HEK293 (cell line): Measurements from ENCODE around the gene RAD50.

Source experiments
- CTCF ChIA-PET: fragments of 350-600 bp; formaldehyde crosslinking; extraction: SDS; loops from one replicate; lab custom pipeline; 2021; ENCODE audit warnings: antibody characterized with exemption; lab: Yijun Ruan, JAX
- POLR2A ChIA-PET: fragments of 300-600 bp; formaldehyde crosslinking; extraction: SDS; loops from one replicate; lab custom pipeline; 2020; ENCODE audit warnings: antibody characterized with exemption, inconsistent platforms; lab: Yijun Ruan, JAX
- H3K27ac ChIP-seq: fragments of 200-500 bp; sonication (Bioruptor generic); 2 replicates; pipeline ENCODE4 v1.5.1; 2014; ENCODE audit warnings: low read depth, low read length, control low read depth, inconsistent platforms; ENCODE audit errors: extremely low read depth
- H3K36me3 ChIP-seq, 2 experiments: fragments of 200-500 bp in 1 of 2; sonication (Bioruptor generic) in 1 of 2; 1 replicate in 1 of 2; 2 replicates in 1 of 2; pipeline ENCODE4 v1.5.1; 2014 to 2017; ENCODE audit warnings: inconsistent platforms in 2 of 2, low read length in 2 of 2; ENCODE audit not compliant: control insufficient read depth in 2 of 2, insufficient read depth in 1 of 2
- H3K4me1 ChIP-seq: fragments of 200-500 bp; sonication (Bioruptor generic); 2 replicates; pipeline ENCODE4 v1.5.1; 2014; ENCODE audit warnings: mild to moderate bottlenecking, low read length, inconsistent platforms; ENCODE audit not compliant: control insufficient read depth, insufficient read depth
- H3K4me3 ChIP-seq: 2 replicates; pipeline ENCODE4 v1.5.1; 2011; ENCODE audit warnings: low read depth, mild to moderate bottlenecking, control low read depth, low read length, moderate library complexity
- H3K9me3 ChIP-seq: fragments of 200-500 bp; sonication (Bioruptor generic); 2 replicates; pipeline ENCODE4 v1.5.1; 2014; ENCODE audit warnings: low read depth, low read length, inconsistent platforms; ENCODE audit not compliant: control insufficient read depth, insufficient read depth
- EGR2 ChIP-seq: fragments of 450-650 bp; formaldehyde crosslinking; IDR thresholded peaks from 2 replicates; pipeline ENCODE4 v1.5.1; 2016; ENCODE audit warnings: low read depth, missing biosample characterization, missing genetic modification characterization
- GLI4 ChIP-seq: fragments of 450-650 bp; formaldehyde crosslinking; IDR thresholded peaks from 2 replicates; pipeline ENCODE4 v1.5.1; 2016; ENCODE audit warnings: missing biosample characterization, missing genetic modification characterization
- GLIS1 ChIP-seq: fragments of 450-650 bp; formaldehyde crosslinking; IDR thresholded peaks from 2 replicates; pipeline ENCODE4 v1.5.1; 2016; ENCODE audit warnings: missing biosample characterization, missing genetic modification characterization
- GLIS2 ChIP-seq: fragments of 450-650 bp; formaldehyde crosslinking; IDR thresholded peaks from 2 replicates; pipeline ENCODE4 v1.5.1; 2016; ENCODE audit warnings: missing biosample characterization, missing genetic modification characterization
- IKZF3 ChIP-seq: fragments of 450-650 bp; IDR thresholded peaks from 2 replicates; pipeline ENCODE4 v1.5.0; 2018; ENCODE audit warnings: missing biosample characterization, mild to moderate bottlenecking, missing genetic modification characterization, moderate library complexity
- KLF16 ChIP-seq: fragments of 450-650 bp; formaldehyde crosslinking; IDR thresholded peaks from 2 replicates; pipeline ENCODE4 v1.5.1; 2017; ENCODE audit warnings: missing biosample characterization, missing genetic modification characterization
- MZF1 ChIP-seq: fragments of 450-650 bp; formaldehyde crosslinking; IDR thresholded peaks from 2 replicates; pipeline ENCODE4 v1.5.1; 2017; ENCODE audit warnings: missing biosample characterization, missing genetic modification characterization, borderline replicate concordance
- PRDM6 ChIP-seq: fragments of 450-650 bp; formaldehyde crosslinking; IDR thresholded peaks from 2 replicates; pipeline ENCODE4 v1.5.1; 2017; ENCODE audit warnings: missing biosample characterization, missing genetic modification characterization
- REST ChIP-seq: fragments of 450-650 bp; formaldehyde crosslinking; IDR thresholded peaks from 2 replicates; pipeline ENCODE4 v1.5.1; 2016; ENCODE audit warnings: missing biosample characterization, missing genetic modification characterization
- ZFP3 ChIP-seq: fragments of 450-650 bp; formaldehyde crosslinking; IDR thresholded peaks from 2 replicates; pipeline ENCODE4 v1.5.1; 2016; ENCODE audit warnings: low read depth, missing biosample characterization, missing genetic modification characterization
- ZNF10 ChIP-seq: fragments of 450-650 bp; formaldehyde crosslinking; IDR thresholded peaks from 2 replicates; pipeline ENCODE4 v1.5.1; 2017; ENCODE audit warnings: missing biosample characterization, missing genetic modification characterization
- ZNF112 ChIP-seq: fragments of 450-650 bp; formaldehyde crosslinking; IDR thresholded peaks from 2 replicates; pipeline ENCODE4 v1.5.0; 2017; ENCODE audit warnings: missing biosample characterization, missing genetic modification characterization
- ZNF302 ChIP-seq: fragments of 450-650 bp; formaldehyde crosslinking; IDR thresholded peaks from 2 replicates; pipeline ENCODE4 v1.5.1; 2016; ENCODE audit warnings: missing biosample characterization, missing genetic modification characterization, low read depth
- ZNF311 ChIP-seq: fragments of 450-650 bp; formaldehyde crosslinking; IDR thresholded peaks from 2 replicates; pipeline ENCODE4 v1.5.1; 2017; ENCODE audit warnings: missing biosample characterization, missing genetic modification characterization, borderline replicate concordance
- ZNF335 ChIP-seq: fragments of 450-650 bp; formaldehyde crosslinking; conservative IDR thresholded peaks from 2 replicates; pipeline ENCODE4 v1.5.1; 2016; ENCODE audit warnings: missing biosample characterization, missing genetic modification characterization
- ZNF391 ChIP-seq: fragments of 450-650 bp; formaldehyde crosslinking; IDR thresholded peaks from 2 replicates; pipeline ENCODE4 v1.5.1; 2016; ENCODE audit warnings: low read depth, missing biosample characterization, missing genetic modification characterization, borderline replicate concordance
- ZNF560 ChIP-seq: fragments of 450-650 bp; formaldehyde crosslinking; IDR thresholded peaks from 2 replicates; pipeline ENCODE4 v1.5.1; 2017; ENCODE audit warnings: missing biosample characterization, missing genetic modification characterization, borderline replicate concordance
- ZNF580 ChIP-seq: fragments of 450-650 bp; formaldehyde crosslinking; IDR thresholded peaks from 2 replicates; pipeline ENCODE4 v1.5.1; 2016; ENCODE audit warnings: missing biosample characterization, missing genetic modification characterization
- ZNF660 ChIP-seq: fragments of 450-650 bp; IDR thresholded peaks from 2 replicates; pipeline ENCODE4 v1.5.1; 2018; ENCODE audit warnings: missing biosample characterization, mild to moderate bottlenecking, missing genetic modification characterization
- ZNF701 ChIP-seq: fragments of 450-650 bp; formaldehyde crosslinking; IDR thresholded peaks from 2 replicates; pipeline ENCODE4 v1.5.1; 2016; ENCODE audit warnings: missing biosample characterization, missing genetic modification characterization
- ZNF76 ChIP-seq: fragments of 450-650 bp; formaldehyde crosslinking; IDR thresholded peaks from 2 replicates; pipeline ENCODE4; 2016; ENCODE audit warnings: low read depth, missing biosample characterization, missing genetic modification characterization, borderline replicate concordance
- ZNF776 ChIP-seq: fragments of 450-650 bp; formaldehyde crosslinking; IDR thresholded peaks from 2 replicates; pipeline ENCODE4 v1.5.0; 2017; ENCODE audit warnings: missing biosample characterization, missing genetic modification characterization, borderline replicate concordance
- ZNF785 ChIP-seq: fragments of 450-650 bp; formaldehyde crosslinking; IDR thresholded peaks from 2 replicates; pipeline ENCODE4 v1.5.1; 2016; ENCODE audit warnings: missing biosample characterization, missing genetic modification characterization
- ZNF843 ChIP-seq: fragments of 450-650 bp; formaldehyde crosslinking; IDR thresholded peaks from 2 replicates; pipeline ENCODE4 v1.5.1; 2016; ENCODE audit warnings: missing biosample characterization, missing genetic modification characterization
- TF ChIP-seq, protein P1 (sequence below): fragments of 450-650 bp; formaldehyde crosslinking; IDR thresholded peaks from 2 replicates; pipeline ENCODE4 v1.5.1; 2016; ENCODE audit warnings: missing biosample characterization, missing genetic modification characterization, borderline replicate concordance

Gene RAD50

GRCh38 chr5:132540149-132540548, 16.6 kb upstream of the RAD50 start (continued):
- TF ChIP-seq ZFP3 (tag by site-specific recombination) (no peak), ZNF580 (no peak), MZF1 (tag by site-specific recombination) (no peak), ZNF391 (no peak), ZNF660 (tag by site-specific recombination) (no peak)

DNA sequence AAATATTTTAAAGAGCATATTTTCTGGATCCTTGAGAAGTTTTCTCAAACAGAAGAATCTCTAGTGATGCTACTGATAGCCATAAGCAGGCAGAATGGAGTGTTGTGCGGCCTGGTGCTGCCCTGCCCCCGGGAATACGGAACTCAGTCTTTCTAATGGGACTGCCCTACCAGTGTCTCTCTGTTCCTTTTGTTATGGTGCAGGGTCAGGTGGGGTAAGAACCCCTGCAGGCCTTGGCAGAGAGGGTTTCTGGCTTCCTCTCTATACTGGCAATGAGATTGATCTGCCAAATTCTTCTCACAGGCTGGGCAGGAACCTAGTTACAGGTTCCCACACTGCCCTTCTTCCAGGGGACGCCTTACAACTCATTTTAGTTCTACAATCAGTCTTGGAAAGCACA, 16.0 kb upstream of the RAD50 start:
- Histone ChIP-seq H3K27ac (no peak overlapping the region), H3K36me3 (no peaks in the 10 kb centered on the region), H3K9me3 (no peaks in the 10 kb centered on the region), H3K4me1 (no peaks in the 10 kb centered on the region), H3K4me3 (no peak overlapping the region)
- CTCF ChIA-PET = no interaction called here
- POLR2A ChIA-PET = no interaction called here
- no peak for TF ChIP-seq GLIS2 (tag by site-specific recombination)
- no peak for TF ChIP-seq ZNF112 (tag by site-specific recombination)
- TF ChIP-seq PRDM6 (tag by site-specific recombination) = no peak
- TF ChIP-seq GLI4 (tag by site-specific recombination) = no peak
- TF ChIP-seq, protein P1, sequence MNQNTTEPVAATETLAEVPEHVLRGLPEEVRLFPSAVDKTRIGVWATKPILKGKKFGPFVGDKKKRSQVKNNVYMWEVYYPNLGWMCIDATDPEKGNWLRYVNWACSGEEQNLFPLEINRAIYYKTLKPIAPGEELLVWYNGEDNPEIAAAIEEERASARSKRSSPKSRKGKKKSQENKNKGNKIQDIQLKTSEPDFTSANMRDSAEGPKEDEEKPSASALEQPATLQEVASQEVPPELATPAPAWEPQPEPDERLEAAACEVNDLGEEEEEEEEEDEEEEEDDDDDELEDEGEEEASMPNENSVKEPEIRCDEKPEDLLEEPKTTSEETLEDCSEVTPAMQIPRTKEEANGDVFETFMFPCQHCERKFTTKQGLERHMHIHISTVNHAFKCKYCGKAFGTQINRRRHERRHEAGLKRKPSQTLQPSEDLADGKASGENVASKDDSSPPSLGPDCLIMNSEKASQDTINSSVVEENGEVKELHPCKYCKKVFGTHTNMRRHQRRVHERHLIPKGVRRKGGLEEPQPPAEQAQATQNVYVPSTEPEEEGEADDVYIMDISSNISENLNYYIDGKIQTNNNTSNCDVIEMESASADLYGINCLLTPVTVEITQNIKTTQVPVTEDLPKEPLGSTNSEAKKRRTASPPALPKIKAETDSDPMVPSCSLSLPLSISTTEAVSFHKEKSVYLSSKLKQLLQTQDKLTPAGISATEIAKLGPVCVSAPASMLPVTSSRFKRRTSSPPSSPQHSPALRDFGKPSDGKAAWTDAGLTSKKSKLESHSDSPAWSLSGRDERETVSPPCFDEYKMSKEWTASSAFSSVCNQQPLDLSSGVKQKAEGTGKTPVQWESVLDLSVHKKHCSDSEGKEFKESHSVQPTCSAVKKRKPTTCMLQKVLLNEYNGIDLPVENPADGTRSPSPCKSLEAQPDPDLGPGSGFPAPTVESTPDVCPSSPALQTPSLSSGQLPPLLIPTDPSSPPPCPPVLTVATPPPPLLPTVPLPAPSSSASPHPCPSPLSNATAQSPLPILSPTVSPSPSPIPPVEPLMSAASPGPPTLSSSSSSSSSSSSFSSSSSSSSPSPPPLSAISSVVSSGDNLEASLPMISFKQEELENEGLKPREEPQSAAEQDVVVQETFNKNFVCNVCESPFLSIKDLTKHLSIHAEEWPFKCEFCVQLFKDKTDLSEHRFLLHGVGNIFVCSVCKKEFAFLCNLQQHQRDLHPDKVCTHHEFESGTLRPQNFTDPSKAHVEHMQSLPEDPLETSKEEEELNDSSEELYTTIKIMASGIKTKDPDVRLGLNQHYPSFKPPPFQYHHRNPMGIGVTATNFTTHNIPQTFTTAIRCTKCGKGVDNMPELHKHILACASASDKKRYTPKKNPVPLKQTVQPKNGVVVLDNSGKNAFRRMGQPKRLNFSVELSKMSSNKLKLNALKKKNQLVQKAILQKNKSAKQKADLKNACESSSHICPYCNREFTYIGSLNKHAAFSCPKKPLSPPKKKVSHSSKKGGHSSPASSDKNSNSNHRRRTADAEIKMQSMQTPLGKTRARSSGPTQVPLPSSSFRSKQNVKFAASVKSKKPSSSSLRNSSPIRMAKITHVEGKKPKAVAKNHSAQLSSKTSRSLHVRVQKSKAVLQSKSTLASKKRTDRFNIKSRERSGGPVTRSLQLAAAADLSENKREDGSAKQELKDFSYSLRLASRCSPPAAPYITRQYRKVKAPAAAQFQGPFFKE (tag by site-specific recombination) = no peak
- TF ChIP-seq ZNF311 (tag by site-specific recombination) = no peak
- TF ChIP-seq ZNF843 (tag by site-specific recombination) = no peak
- no peak for TF ChIP-seq ZNF335 (tag by site-specific recombination)
- TF ChIP-seq ZNF560 (tag by site-specific recombination) = no peak
- no peak for TF ChIP-seq ZNF785 (tag by site-specific recombination)
- no peak for TF ChIP-seq ZNF302 (tag by site-specific recombination)
- no peak for TF ChIP-seq ZNF76 (tag by site-specific recombination)
- TF ChIP-seq ZNF701 (tag by site-specific recombination) = no peak
- no peak for TF ChIP-seq REST
- TF ChIP-seq GLIS1 (tag by site-specific recombination) = no peak
- TF ChIP-seq ZNF776 (tag by site-specific recombination) = no peak
- no peak for TF ChIP-seq ZNF10 (tag by site-specific recombination)
- no peak for TF ChIP-seq KLF16 (tag by site-specific recombination)
- TF ChIP-seq IKZF3 (tag by site-specific recombination) = no peak
- TF ChIP-seq EGR2 (tag by site-specific recombination) = no peak
